Astrocyte (in vitro differentiated cells and primary cell): ENCODE measurements around the gene HLA-F. TPM values are rescaled to one million over a fixed set of nuclear protein-coding genes. Genes with fewer than 3 reads are reported as not detected.

ENCODE experiments used
- DNase-seq: peaks from one replicate; pipeline ENCODE4 v3.0.0-alpha.2; 2010; ENCODE audit warnings: low read depth
- FAIRE-seq: peaks from 2 replicates; lab custom pipeline; 2011; peaks lifted over from hg19 to GRCh38; lab: Jason Lieb, UNC
- H2AFZ ChIP-seq: 2 replicates; pipeline ENCODE4 v1.6.0; 2012; ENCODE audit warnings: low read depth, low read length, inconsistent platforms
- H3K27ac ChIP-seq: 2 replicates; pipeline ENCODE4 v1.5.1; 2011; ENCODE audit warnings: low read depth, low read length, inconsistent platforms
- H3K27me3 ChIP-seq: 2 replicates; pipeline ENCODE4 v1.6.0; 2011; ENCODE audit warnings: low read length, inconsistent platforms; ENCODE audit not compliant: insufficient read depth
- H3K36me3 ChIP-seq: 2 replicates; pipeline ENCODE4 v1.5.1; 2011; ENCODE audit warnings: low read length, inconsistent platforms; ENCODE audit not compliant: insufficient read depth
- H3K4me1 ChIP-seq: 2 replicates; pipeline ENCODE4 v1.5.1; 2011; ENCODE audit warnings: low read length, inconsistent platforms; ENCODE audit not compliant: insufficient read depth
- H3K4me2 ChIP-seq: 2 replicates; pipeline ENCODE4 v1.6.0; 2012; ENCODE audit warnings: low read length, inconsistent platforms
- H3K4me3 ChIP-seq: 2 replicates; pipeline ENCODE4 v1.5.1; 2011; ENCODE audit warnings: low read depth, mild to moderate bottlenecking, low read length, inconsistent platforms; ENCODE audit not compliant: insufficient read depth
- H3K79me2 ChIP-seq: 2 replicates; pipeline ENCODE4 v1.6.0; 2012; ENCODE audit warnings: mild to moderate bottlenecking, low read length, inconsistent platforms; ENCODE audit not compliant: insufficient read depth
- H3K9ac ChIP-seq: 2 replicates; pipeline ENCODE4 v1.6.0; 2012; ENCODE audit warnings: mild to moderate bottlenecking, low read length, inconsistent platforms
- H3K9me3 ChIP-seq: 2 replicates; pipeline ENCODE4 v1.5.1; 2012; ENCODE audit warnings: low read depth, mild to moderate bottlenecking, low read length, inconsistent platforms; ENCODE audit not compliant: insufficient read depth
- H4K20me1 ChIP-seq: 2 replicates; pipeline ENCODE4 v1.6.0; 2012; ENCODE audit warnings: low read length, inconsistent platforms; ENCODE audit not compliant: insufficient read depth
- H3K27ac Mint-ChIP-seq: one replicate; pipeline ENCODE4 v1.8.0; 2021; ENCODE audit warnings: mild to moderate bottlenecking, mixed read lengths; ENCODE audit not compliant: unreplicated experiment
- H3K27me3 Mint-ChIP-seq: one replicate; pipeline ENCODE4 v1.8.0; 2021; ENCODE audit warnings: low read depth, mixed read lengths; ENCODE audit not compliant: unreplicated experiment
- H3K36me3 Mint-ChIP-seq: one replicate; pipeline ENCODE4 v1.8.0; 2021; ENCODE audit warnings: low read depth, mixed read lengths; ENCODE audit not compliant: unreplicated experiment
- H3K4me1 Mint-ChIP-seq: one replicate; pipeline ENCODE4 v1.8.0; 2021; ENCODE audit warnings: low read depth, mixed read lengths; ENCODE audit not compliant: unreplicated experiment
- H3K4me3 Mint-ChIP-seq: one replicate; pipeline ENCODE4 v1.8.0; 2021; ENCODE audit warnings: mild to moderate bottlenecking, moderate library complexity, mixed read lengths; ENCODE audit not compliant: unreplicated experiment
- H3K9me3 Mint-ChIP-seq: one replicate; pipeline ENCODE4 v1.8.0; 2021; ENCODE audit warnings: mild to moderate bottlenecking, mixed read lengths; ENCODE audit not compliant: unreplicated experiment
- CTCF ChIP-seq: IDR thresholded peaks from 2 replicates; pipeline ENCODE4 v1.5.1; 2011; ENCODE audit warnings: low read depth, mild to moderate bottlenecking, inconsistent platforms, low read length, moderate library complexity; ENCODE audit not compliant: insufficient read depth
- EZH2 ChIP-seq: IDR thresholded peaks from 2 replicates; pipeline ENCODE4 v1.6.1; 2012; ENCODE audit warnings: mild to moderate bottlenecking, low read length, inconsistent platforms; ENCODE audit not compliant: insufficient read depth
- total RNA-seq: library from RNA; stranded (reverse); gene quantifications from 2 replicates; pipeline ENCODE4 v1.2.1, GENCODE V29; 2021

The HLA-F gene
- total RNA-seq, 1 donor from 2014 or later = 7.4 TPM

GRCh38 chr6:29734046-29735018 is 11.1 kb downstream of the HLA-F start:
- no peak for FAIRE-seq
- Mint-ChIP-seq H3K27ac (no peak overlapping the region), H3K9me3 (no peaks in the 10 kb centered on the region), H3K4me3 (no peak overlapping the region), H3K4me1 (no peaks in the 10 kb centered on the region), H3K27me3 (peaks cover 17% of the 10 kb centered on the region), H3K36me3 (no peaks in the 10 kb centered on the region)
- Histone ChIP-seq H3K27me3 (no peaks in the 10 kb centered on the region), H2AFZ (no peak overlapping the region), H4K20me1 (no peaks in the 10 kb centered on the region), H3K4me1 (no peaks in the 10 kb centered on the region), H3K9me3 (no peaks in the 10 kb centered on the region), H3K4me3 (no peak overlapping the region), H3K4me2 (no peak overlapping the region), H3K36me3 (no peaks in the 10 kb centered on the region), H3K79me2 (no peaks in the 10 kb centered on the region), H3K9ac (no peak overlapping the region), H3K27ac (no peak overlapping the region)
- no peak for TF ChIP-seq EZH2
- TF ChIP-seq CTCF = no peak
- no peak for DNase-seq

GRCh38 chr6:29736563-29736962 is 13.3 kb downstream of the HLA-F start:
- Mint-ChIP-seq H3K27me3 (peaks cover 10% of the 10 kb centered on the region), H3K4me1 (no peaks in the 10 kb centered on the region), H3K4me3 (no peak overlapping the region), H3K9me3 (no peaks in the 10 kb centered on the region), H3K27ac (no peak overlapping the region), H3K36me3 (no peaks in the 10 kb centered on the region)
- Histone ChIP-seq H3K79me2 (no peaks in the 10 kb centered on the region), H2AFZ (no peak overlapping the region), H3K36me3 (no peaks in the 10 kb centered on the region), H4K20me1 (no peaks in the 10 kb centered on the region), H3K4me1 (no peaks in the 10 kb centered on the region), H3K27ac (no peak overlapping the region), H3K9me3 (no peaks in the 10 kb centered on the region), H3K27me3 (peaks cover 2% of the 10 kb centered on the region), H3K9ac (no peak overlapping the region), H3K4me3 (no peak overlapping the region), H3K4me2 (no peak overlapping the region)
- DNase-seq (no peak), FAIRE-seq (no peak)
- TF ChIP-seq EZH2 (no peak), CTCF (no peak)
